IPS DF 4.7 (cell line): ENCODE results near the gene MAN1B1.

ENCODE experiments used
- DNase-seq: peaks from one replicate; pipeline ENCODE4 v3.0.0-alpha.2; 2013; ENCODE audit warnings: low spot score; ENCODE audit errors: extremely low read depth

The MAN1B1 gene

GRCh38 chr9:137143459-137143858, 56.7 kb downstream of the MAN1B1 start:
- DNase-seq, result no peak

- no peak for DNase-seq
Measured at GRCh38 chr9:137145731-137146526, 59.1 kb downstream of the MAN1B1 start.

- no peak for DNase-seq
Measured at GRCh38 chr9:137146527-137146918, 59.7 kb downstream of the MAN1B1 start.

GRCh38 chr9:137147091-137147792, 60.5 kb downstream of the MAN1B1 start:
- DNase-seq, result no peak

- no peak for DNase-seq
Measured at GRCh38 chr9:137147793-137148160, 61.0 kb downstream of the MAN1B1 start.

- DNase-seq, result no peak
Measured at GRCh38 chr9:137148242-137148641, 61.5 kb downstream of the MAN1B1 start.

- no peak for DNase-seq
Measured at GRCh38 chr9:137148661-137149060, 61.9 kb downstream of the MAN1B1 start.

GRCh38 chr9:137149363-137149762, 62.6 kb downstream of the MAN1B1 start:
- no peak for DNase-seq

- DNase-seq, result no peak
Measured at GRCh38 chr9:137149942-137150616, 63.3 kb downstream of the MAN1B1 start.

GRCh38 chr9:137150617-137151457, 64.1 kb downstream of the MAN1B1 start:
- DNase-seq, result no peak

- no peak for DNase-seq
Measured at GRCh38 chr9:137152844-137153405, 66.1 kb downstream of the MAN1B1 start.

GRCh38 chr9:137156567-137157375, 70.0 kb downstream of the MAN1B1 start:
- DNase-seq, result no peak

- DNase-seq, result no peak
Measured at GRCh38 chr9:137157618-137158415, 71.0 kb downstream of the MAN1B1 start.

GRCh38 chr9:137158625-137159024, 71.8 kb downstream of the MAN1B1 start:
- DNase-seq, result no peak
